Measurements from ENCODE around the gene MACROD1. TPM values are rescaled to one million over a fixed set of nuclear protein-coding genes. Genes with fewer than 3 reads are reported as not detected.

The MACROD1 gene
- total and polyA plus RNA-seq, 10 of the 15 experiments (the other 5 are each of a cell fraction or from before 2014, with no cell fraction given), result 1.2 to 22.7 (median 11.3) TPM; not detected in 1

GRCh38 chr11:63993993-63994392 is 171.9 kb downstream of the MACROD1 start:
- Histone ChIP-seq H3K9ac (ENCODE audit: control insufficient read depth, insufficient read depth, low read length) (no peak overlapping the region), H2AFZ (ENCODE audit: control insufficient read depth, low read depth, low read length) (no peak overlapping the region), H3K4me3 (no peak overlapping the region), H3K79me2 (ENCODE audit: control insufficient read depth, insufficient read depth, low read length) (peaks cover 2% of the 10 kb centered on the region), H3K4me1 (ENCODE audit: control insufficient read depth, insufficient read depth, low read length) (no peaks in the 10 kb centered on the region; the same call in 1 of the 2 replicates), H3K9me3 (replicated peaks; ENCODE audit: control insufficient read depth, insufficient read depth, low read length) (no peaks in the 10 kb centered on the region), H4K20me1 (ENCODE audit: control insufficient read depth, insufficient read depth) (no peaks in the 10 kb centered on the region), H3K36me3 (ENCODE audit: control insufficient read depth in 2 of 2, insufficient read depth in 2 of 2, low read length in 1 of 2) (peaks cover 14 to 33% of the 10 kb centered on the region in 2 experiments; a peak in 3 of 4 replicates), H3K4me2 (ENCODE audit: control insufficient read depth, insufficient read depth) (no peak overlapping the region), H3K27me3 (replicated peaks in 1 of 2; ENCODE audit: control insufficient read depth in 2 of 2, insufficient read depth in 2 of 2, low read length in 1 of 2) (no peaks in the 10 kb centered on the region), H3K27ac (ENCODE audit: control insufficient read depth, insufficient read depth) (no peak overlapping the region)
- POLR2A ChIA-PET, result no interaction called here
- ATAC-seq (no peak), FAIRE-seq (no peak), DNase-seq (ENCODE audit: low read depth, low spot score) (no peak)
- no peak for TF ChIP-seq PKNOX1 (IDR thresholded peaks at IDR 0.05)
- no peak for TF ChIP-seq ZNF24 (IDR thresholded peaks at IDR 0.05)
- TF ChIP-seq RELA (IDR thresholded peaks at IDR 0.05; ENCODE audit: borderline replicate concordance, partially characterized antibody), result no peak
- no peak for TF ChIP-seq ZNF217 (IDR thresholded peaks at IDR 0.05)
- TF ChIP-seq BCLAF1 (IDR thresholded peaks at IDR 0.05), result no peak
- no peak for TF ChIP-seq MXI1 (IDR thresholded peaks at IDR 0.05; ENCODE audit: low read depth, low read length)
- no peak for TF ChIP-seq ETV6 (conservative IDR thresholded peaks at IDR 0.05 in 1 of 2, IDR thresholded peaks at IDR 0.05 in 1 of 2; ENCODE audit: borderline replicate concordance in 1 of 2, low read depth in 1 of 2)
- TF ChIP-seq RCOR1 (conservative IDR thresholded peaks at IDR 0.05; ENCODE audit: low read depth, low read length), result no peak
- TF ChIP-seq RFX5 (IDR thresholded peaks at IDR 0.05; ENCODE audit: low read depth, low read length), result no peak
- CTCF ChIA-PET, result interaction anchor here (2.0 kb wide), 1 partner anchor 157 kb away, joined by 6 read pairs; no protein-coding TSS in a partner anchor
- SMC1A ChIA-PET (ENCODE audit: uncharacterized antibody, unreplicated experiment), result interaction anchor here (0.6 kb wide), 1 partner anchor 35 kb away, joined by 3 read pairs; no protein-coding TSS in a partner anchor
- 76% methylated on average over 5 of the region's 6 CpGs for WGBS (ENCODE audit: insufficient coverage, insufficient replicate concordance, low lambda C conversion rate, missing lambda C conversion rate)
- intact Hi-C loops (cut with micrococcal nuclease; ENCODE audit: unreplicated experiment), result no loop called here
- RAD21 ChIA-PET (ENCODE audit: unreplicated experiment), result interaction anchor here (1.3 kb wide), 1 partner anchor 156 kb away, joined by 3 read pairs; no protein-coding TSS in a partner anchor
- BruUV-seq (replicated peaks), result no TSS peak
- in situ Hi-C loops (cut with MboI), result no loop called here

Data from GM12878 (cell line).